Vagina (tissue), 2 donors: ENCODE results near the gene KDM4D. TPM values are rescaled to one million over a fixed set of nuclear protein-coding genes. Genes with fewer than 3 reads are reported as not detected.

Source experiments
- DNase-seq, 2 donors: peaks; one replicate each; pipeline ENCODE4 v3.0.0-alpha.2; 2017; ENCODE audit errors: extremely low spot score in 2 of 2
- H3K27ac ChIP-seq: fragments of 200-600 bp; sonication (generic); one replicate; pipeline ENCODE4 v1.5.1; 2019
- H3K27me3 ChIP-seq: fragments of 200-600 bp; sonication (generic); one replicate; pipeline ENCODE4 v1.5.1; 2019
- H3K36me3 ChIP-seq, 2 donors: fragments of 200-600 bp; sonication (generic); one replicate each; pipeline ENCODE4 v1.5.1; 2017 to 2019
- H3K4me1 ChIP-seq: fragments of 200-600 bp; sonication (generic); one replicate; pipeline ENCODE4 v1.5.1; 2019
- H3K4me3 ChIP-seq, 2 donors: fragments of 200-600 bp; sonication (generic); 1 replicate in 1 of 2; 2 replicates in 1 of 2; pipeline ENCODE4 v1.5.1; 2016 to 2019
- H3K9me3 ChIP-seq: fragments of 200-600 bp; sonication (generic); one replicate; pipeline ENCODE4 v1.5.1; 2019
- CTCF ChIP-seq, 3 experiments: fragments of 450-650 bp in 2 of 3; fragments of 200-600 bp in 1 of 3; sonication (generic) in 1 of 3; IDR thresholded peaks; one replicate each; pipeline ENCODE4 v1.5.1; 2017 to 2019; ENCODE audit warnings: antibody characterized with exemption in 3 of 3, mild to moderate bottlenecking in 2 of 3, moderate library complexity in 2 of 3
- POLR2A ChIP-seq, 2 donors: fragments of 450-650 bp; IDR thresholded peaks; one replicate each; pipeline ENCODE4 v1.6.1; 2017; ENCODE audit warnings: antibody characterized with exemption in 2 of 2, mild to moderate bottlenecking in 2 of 2, moderate library complexity in 2 of 2
- POLR2AphosphoS5 ChIP-seq, 2 donors: sonication (generic); formaldehyde crosslinking; IDR thresholded peaks; one replicate each; pipeline ENCODE4 v1.9.0; 2017; ENCODE audit warnings: antibody characterized with exemption in 2 of 2, mild to moderate bottlenecking in 2 of 2, low read depth in 1 of 2; ENCODE audit not compliant: insufficient read depth in 1 of 2
- intact Hi-C: fragments of 100-400 bp; cut with DNase I; formaldehyde crosslinking; loops from one replicate; pipeline ENCODE4 v1.15.1; 2023
- total RNA-seq: library from RNA; depleted of rRNA; stranded (reverse); fragments of >200 nt; gene quantifications from one replicate; pipeline ENCODE4 v1.2.3, GENCODE V29; 2016

The KDM4D gene
- total RNA-seq, 1 donor from 2014 or later = 0.25 TPM

- intact Hi-C loops = no loop called here
- DNase-seq = no peak
These were observed 13.9 kb downstream of the KDM4D start for GRCh38 chr11:94987378-94987777.

GRCh38 chr11:94988748-94989147 lies 15.2 kb downstream of the KDM4D start:
- intact Hi-C loops = no loop called here

More at GRCh38 chr11:94987378-94987777, 13.9 kb downstream of the KDM4D start:
- no peaks in the 10 kb centered on the region for H3K36me3 ChIP-seq
- no peaks in the 10 kb centered on the region for H3K9me3 ChIP-seq
- H3K4me3 ChIP-seq = no peak overlapping the region
- no peaks in the 10 kb centered on the region for H3K4me1 ChIP-seq
- H3K27ac ChIP-seq = no peak overlapping the region
- TF ChIP-seq POLR2AphosphoS5 (IDR thresholded peaks at IDR 0.05; ENCODE audit: insufficient read depth in 1 of 2, low read depth in 1 of 2) (no peak), POLR2A (IDR thresholded peaks at IDR 0.05) (no peak), CTCF (IDR thresholded peaks at IDR 0.05) (no peak)
- H3K27me3 ChIP-seq = no peaks in the 10 kb centered on the region

DNA sequence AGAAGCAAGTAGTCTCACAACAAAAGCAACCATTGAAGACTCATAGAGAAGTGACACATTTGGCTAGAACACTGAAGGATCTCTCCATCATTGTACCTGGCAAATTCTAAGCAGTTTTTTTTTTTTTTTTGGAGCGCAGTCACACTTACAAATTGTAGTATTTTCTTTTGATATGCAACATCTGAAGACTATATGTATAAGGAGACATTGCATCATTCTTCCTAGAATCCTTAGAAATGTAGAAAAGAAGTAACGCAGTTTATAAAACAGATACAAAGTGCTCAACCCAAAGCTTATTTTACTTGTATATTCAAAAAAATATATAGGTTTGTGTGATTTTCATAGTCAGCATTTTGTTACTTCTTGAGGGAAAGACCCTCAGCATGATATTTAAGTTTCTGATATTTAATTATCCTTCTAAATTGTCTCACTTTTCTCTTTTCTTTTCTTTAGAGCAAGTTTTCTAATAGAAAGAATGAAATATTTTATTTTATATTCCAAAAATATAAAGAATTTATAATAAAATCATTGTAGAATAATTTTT lies 20.0 kb downstream of the KDM4D start:
- Histone ChIP-seq H3K36me3 (no peaks in the 10 kb centered on the region), H3K4me3 (no peak overlapping the region), H3K4me1 (no peaks in the 10 kb centered on the region), H3K9me3 (no peaks in the 10 kb centered on the region), H3K27ac (no peak overlapping the region), H3K27me3 (no peaks in the 10 kb centered on the region)
- no peak for DNase-seq
- no peak for TF ChIP-seq POLR2A (IDR thresholded peaks at IDR 0.05)
- TF ChIP-seq POLR2AphosphoS5 (IDR thresholded peaks at IDR 0.05; ENCODE audit: insufficient read depth in 1 of 2, low read depth in 1 of 2) = no peak
- TF ChIP-seq CTCF (IDR thresholded peaks at IDR 0.05) = no peak
- intact Hi-C loops = no loop called here

More at GRCh38 chr11:94988748-94989147, 15.2 kb downstream of the KDM4D start:
- H3K4me1 ChIP-seq = no peaks in the 10 kb centered on the region
- H3K36me3 ChIP-seq = no peaks in the 10 kb centered on the region
- H3K4me3 ChIP-seq = no peak overlapping the region
- no peak for TF ChIP-seq POLR2A (IDR thresholded peaks at IDR 0.05)
- TF ChIP-seq CTCF (IDR thresholded peaks at IDR 0.05) = no peak
- no peak for TF ChIP-seq POLR2AphosphoS5 (IDR thresholded peaks at IDR 0.05; ENCODE audit: insufficient read depth in 1 of 2, low read depth in 1 of 2)
- no peak for DNase-seq
- H3K27ac ChIP-seq = no peak overlapping the region
- H3K27me3 ChIP-seq = no peaks in the 10 kb centered on the region
- H3K9me3 ChIP-seq = no peaks in the 10 kb centered on the region

DNA sequence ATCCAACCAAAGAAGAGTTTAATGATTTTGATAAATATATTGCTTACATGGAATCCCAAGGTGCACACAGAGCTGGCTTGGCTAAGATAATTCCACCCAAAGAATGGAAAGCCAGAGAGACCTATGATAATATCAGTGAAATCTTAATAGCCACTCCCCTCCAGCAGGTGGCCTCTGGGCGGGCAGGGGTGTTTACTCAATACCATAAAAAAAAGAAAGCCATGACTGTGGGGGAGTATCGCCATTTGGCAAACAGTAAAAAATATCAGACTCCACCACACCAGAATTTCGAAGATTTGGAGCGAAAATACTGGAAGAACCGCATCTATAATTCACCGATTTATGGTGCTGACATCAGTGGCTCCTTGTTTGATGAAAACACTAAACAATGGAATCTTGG lies 23.9 kb downstream of the KDM4D start:
- intact Hi-C loops = no loop called here
- H3K4me3 ChIP-seq = no peak overlapping the region
- TF ChIP-seq POLR2AphosphoS5 (IDR thresholded peaks at IDR 0.05; ENCODE audit: insufficient read depth in 1 of 2, low read depth in 1 of 2) (no peak), POLR2A (IDR thresholded peaks at IDR 0.05) (no peak), CTCF (IDR thresholded peaks at IDR 0.05) (no peak)
- no peak for DNase-seq
- no peaks in the 10 kb centered on the region for H3K36me3 ChIP-seq
- H3K27ac ChIP-seq = no peak overlapping the region
- H3K27me3 ChIP-seq = no peaks in the 10 kb centered on the region
- H3K9me3 ChIP-seq = no peaks in the 10 kb centered on the region
- no peaks in the 10 kb centered on the region for H3K4me1 ChIP-seq

DNA sequence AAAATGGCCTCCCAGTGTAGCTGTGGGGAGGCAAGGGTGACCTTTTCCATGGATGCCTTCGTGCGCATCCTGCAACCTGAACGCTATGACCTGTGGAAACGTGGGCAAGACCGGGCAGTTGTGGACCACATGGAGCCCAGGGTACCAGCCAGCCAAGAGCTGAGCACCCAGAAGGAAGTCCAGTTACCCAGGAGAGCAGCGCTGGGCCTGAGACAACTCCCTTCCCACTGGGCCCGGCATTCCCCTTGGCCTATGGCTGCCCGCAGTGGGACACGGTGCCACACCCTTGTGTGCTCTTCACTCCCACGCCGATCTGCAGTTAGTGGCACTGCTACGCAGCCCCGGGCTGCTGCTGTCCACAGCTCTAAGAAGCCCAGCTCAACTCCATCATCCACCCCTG lies 24.8 kb downstream of the KDM4D start:
- intact Hi-C loops = no loop called here
- Histone ChIP-seq H3K27ac (no peak overlapping the region), H3K36me3 (no peaks in the 10 kb centered on the region), H3K4me1 (no peaks in the 10 kb centered on the region), H3K4me3 (no peak overlapping the region), H3K27me3 (no peaks in the 10 kb centered on the region), H3K9me3 (no peaks in the 10 kb centered on the region)
- no peak for TF ChIP-seq CTCF (IDR thresholded peaks at IDR 0.05)
- no peak for TF ChIP-seq POLR2AphosphoS5 (IDR thresholded peaks at IDR 0.05; ENCODE audit: insufficient read depth in 1 of 2, low read depth in 1 of 2)
- TF ChIP-seq POLR2A (IDR thresholded peaks at IDR 0.05) = no peak
- no peak for DNase-seq
